ENCODE data around the gene ANTXR1. TPM values are rescaled to one million over a fixed set of nuclear protein-coding genes. Genes with fewer than 3 reads are reported as not detected.

ANTXR1 gene
- total and polyA plus RNA-seq, 2 donors (not counting 1 experiment from before 2014, with no cell fraction given), result 44.6 to 101 TPM

GRCh38 chr2:69156624-69157023 is 143.6 kb downstream of the ANTXR1 start:
- Histone ChIP-seq H3K9me3 (ENCODE audit: control insufficient read depth, insufficient read depth, low read depth, low read length) (no peaks in the 10 kb centered on the region), H2AFZ (ENCODE audit: low read length) (no peak overlapping the region), H3K79me2 (ENCODE audit: control insufficient read depth, insufficient read depth, low read length) (no peaks in the 10 kb centered on the region), H4K20me1 (ENCODE audit: control insufficient read depth, extremely low read depth, insufficient read depth, low read length) (no peaks in the 10 kb centered on the region), H3K4me2 (ENCODE audit: extremely low read depth, insufficient read depth, low read length) (no peak overlapping the region), H3K27me3 (ENCODE audit: control insufficient read depth, insufficient read depth, low read length) (no peaks in the 10 kb centered on the region), H3K36me3 (ENCODE audit: control insufficient read depth, insufficient read depth, low read length) (peaks cover 3% of the 10 kb centered on the region), H3K4me1 (ENCODE audit: control insufficient read depth, extremely low read depth, insufficient read depth, low read length) (peaks cover 11% of the 10 kb centered on the region), H3K9ac (ENCODE audit: insufficient read depth, low read length) (no peak overlapping the region), H3K27ac (ENCODE audit: insufficient read depth, low read length) (no peak overlapping the region), H3K4me3 (replicated peaks in 1 of 4; ENCODE audit: control extremely low read depth in 1 of 4, insufficient read depth in 1 of 4, low read depth in 3 of 4, low read length in 4 of 4) (no peak overlapping the region)
- DNase-seq (ENCODE audit: low read depth in 2 of 2), result no peak
- no peak for TF ChIP-seq CTCF (conservative IDR thresholded peaks at IDR 0.05 in 1 of 2, IDR thresholded peaks at IDR 0.05 in 1 of 2; ENCODE audit: low read depth in 1 of 2, low read length in 2 of 2)
- TF ChIP-seq EZH2 (IDR thresholded peaks at IDR 0.05; ENCODE audit: low read length, missing control alignments), result no peak

DNA sequence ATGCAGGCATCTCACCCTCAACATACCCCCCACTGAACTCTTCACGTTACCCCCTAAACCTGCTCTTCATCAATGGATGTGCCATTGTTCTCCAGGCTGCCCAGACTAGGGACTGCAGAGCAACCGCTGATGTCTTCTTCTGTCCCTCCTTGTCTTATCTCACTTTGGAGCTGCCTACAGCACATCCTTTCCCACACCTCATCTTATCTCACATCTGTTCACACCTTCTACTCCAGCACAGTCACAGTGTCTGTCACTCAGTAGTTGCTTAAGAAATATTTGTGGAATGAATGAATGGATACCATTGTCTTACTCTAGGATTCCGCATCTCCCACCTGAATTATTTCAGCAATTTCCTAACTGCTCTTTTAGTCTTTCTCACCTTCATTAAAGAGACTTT is 144.5 kb downstream of the ANTXR1 start:
- no peak for DNase-seq (ENCODE audit: low read depth in 2 of 2)
- Histone ChIP-seq H3K4me1 (ENCODE audit: control insufficient read depth, extremely low read depth, insufficient read depth, low read length) (peaks cover 15% of the 10 kb centered on the region), H3K79me2 (ENCODE audit: control insufficient read depth, insufficient read depth, low read length) (no peaks in the 10 kb centered on the region), H3K4me2 (ENCODE audit: extremely low read depth, insufficient read depth, low read length) (no peak overlapping the region), H3K4me3 (replicated peaks in 1 of 4; ENCODE audit: control extremely low read depth in 1 of 4, insufficient read depth in 1 of 4, low read depth in 3 of 4, low read length in 4 of 4) (no peak overlapping the region), H3K9ac (ENCODE audit: insufficient read depth, low read length) (no peak overlapping the region), H3K27ac (ENCODE audit: insufficient read depth, low read length) (no peak overlapping the region), H3K27me3 (ENCODE audit: control insufficient read depth, insufficient read depth, low read length) (no peaks in the 10 kb centered on the region), H3K36me3 (ENCODE audit: control insufficient read depth, insufficient read depth, low read length) (peaks cover 3% of the 10 kb centered on the region), H2AFZ (ENCODE audit: low read length) (no peak overlapping the region), H3K9me3 (ENCODE audit: control insufficient read depth, insufficient read depth, low read depth, low read length) (no peaks in the 10 kb centered on the region), H4K20me1 (ENCODE audit: control insufficient read depth, extremely low read depth, insufficient read depth, low read length) (no peaks in the 10 kb centered on the region)
- TF ChIP-seq EZH2 (IDR thresholded peaks at IDR 0.05; ENCODE audit: low read length, missing control alignments), result no peak

- Histone ChIP-seq H3K4me3 (replicated peaks in 1 of 4; ENCODE audit: control extremely low read depth in 1 of 4, insufficient read depth in 1 of 4, low read depth in 3 of 4, low read length in 4 of 4) (no peak overlapping the region), H3K79me2 (ENCODE audit: control insufficient read depth, insufficient read depth, low read length) (no peaks in the 10 kb centered on the region), H3K27me3 (ENCODE audit: control insufficient read depth, insufficient read depth, low read length) (no peaks in the 10 kb centered on the region), H3K9me3 (ENCODE audit: control insufficient read depth, insufficient read depth, low read depth, low read length) (no peaks in the 10 kb centered on the region), H3K4me2 (ENCODE audit: extremely low read depth, insufficient read depth, low read length) (no peak overlapping the region), H4K20me1 (ENCODE audit: control insufficient read depth, extremely low read depth, insufficient read depth, low read length) (no peaks in the 10 kb centered on the region), H3K9ac (ENCODE audit: insufficient read depth, low read length) (no peak overlapping the region), H3K27ac (ENCODE audit: insufficient read depth, low read length) (no peak overlapping the region), H3K36me3 (ENCODE audit: control insufficient read depth, insufficient read depth, low read length) (no peaks in the 10 kb centered on the region), H2AFZ (ENCODE audit: low read length) (no peak overlapping the region), H3K4me1 (ENCODE audit: control insufficient read depth, extremely low read depth, insufficient read depth, low read length) (peaks cover 21% of the 10 kb centered on the region)
- DNase-seq (ENCODE audit: low read depth in 2 of 2), result no peak
- no peak for TF ChIP-seq EZH2 (IDR thresholded peaks at IDR 0.05; ENCODE audit: low read length, missing control alignments)
- no peak for TF ChIP-seq CTCF (conservative IDR thresholded peaks at IDR 0.05 in 1 of 2, IDR thresholded peaks at IDR 0.05 in 1 of 2; ENCODE audit: low read depth in 1 of 2, low read length in 2 of 2)
These were observed 147.0 kb downstream of the ANTXR1 start for GRCh38 chr2:69159986-69160385.
